Glomerular visceral epithelial cell (primary cell): ENCODE data around the gene RASSF9.
A peak's percentile ranks its signal among the peaks of the same experiment; 100 is the strongest.

Source experiments
- DNase-seq: peaks from one replicate; pipeline ENCODE4 v3.0.0-alpha.2; 2016; ENCODE audit errors: extremely low spot score

RASSF9 gene

GRCh38 chr12:85821759-85822158 is 14.4 kb downstream of the RASSF9 start:
- DNase-seq = peak; percentile 41

- DNase-seq = no peak
Observed at GRCh38 chr12:85821206-85821605, 15.0 kb downstream of the RASSF9 start.

DNA sequence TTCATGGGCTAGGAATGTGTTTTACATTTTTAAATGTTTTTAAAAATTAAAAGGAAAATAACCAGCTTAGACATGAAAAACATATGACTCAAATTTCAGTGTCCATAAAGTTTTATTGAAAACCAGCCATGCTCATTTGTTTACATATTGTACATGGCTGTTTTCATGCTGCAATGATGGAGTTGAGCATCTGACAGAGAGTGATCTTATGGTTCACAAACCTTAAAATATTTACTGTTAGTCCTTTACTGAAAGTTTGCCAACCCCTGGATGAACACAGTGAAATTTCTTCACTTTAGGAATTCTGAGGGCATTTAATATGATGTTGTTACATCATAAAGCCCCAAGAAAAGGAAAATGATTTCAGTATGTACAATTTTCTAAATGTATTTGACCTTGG is 16.1 kb downstream of the RASSF9 start:
- no peak for DNase-seq

DNA sequence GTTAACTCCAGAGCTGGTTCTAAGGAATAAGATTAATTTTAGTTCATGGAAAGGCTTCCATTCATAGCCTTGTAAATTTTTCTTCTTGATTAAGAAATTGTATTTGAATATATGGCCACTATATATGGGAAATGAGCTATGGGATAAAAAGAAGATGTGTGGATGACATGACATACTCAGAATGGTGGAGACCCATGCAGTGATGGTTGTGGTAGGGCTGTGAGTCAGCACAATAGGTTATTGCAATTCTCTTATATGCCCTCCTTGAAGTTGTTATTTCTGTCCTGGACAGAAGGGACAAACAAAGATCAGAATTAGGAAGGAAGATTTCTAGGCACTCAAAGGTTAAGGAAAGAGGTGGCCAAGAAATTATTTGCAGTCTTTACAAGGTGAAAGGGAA is 21.5 kb downstream of the RASSF9 start:
- DNase-seq = no peak

DNA sequence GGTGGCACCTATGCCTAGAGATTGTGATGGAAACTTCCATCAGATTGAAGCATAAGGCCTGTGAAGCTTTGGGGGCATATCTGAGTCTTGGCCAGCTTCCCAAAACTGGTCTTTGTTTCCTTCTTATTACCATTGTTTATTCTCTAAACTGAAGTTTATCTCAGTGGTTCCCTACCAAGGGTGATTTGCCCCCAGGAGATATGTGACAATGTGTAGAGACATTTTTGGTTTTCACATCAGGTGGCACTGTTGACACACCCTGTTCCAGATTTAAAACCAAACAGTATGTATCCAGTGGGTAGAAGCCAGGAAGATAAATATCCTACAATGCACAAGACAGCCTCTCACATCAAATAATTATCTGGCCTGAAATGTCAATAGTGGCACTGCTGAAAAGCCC is 22.1 kb downstream of the RASSF9 start:
- DNase-seq = no peak

GRCh38 chr12:85809500-85809899 is 26.7 kb downstream of the RASSF9 start:
- DNase-seq = no peak

DNA sequence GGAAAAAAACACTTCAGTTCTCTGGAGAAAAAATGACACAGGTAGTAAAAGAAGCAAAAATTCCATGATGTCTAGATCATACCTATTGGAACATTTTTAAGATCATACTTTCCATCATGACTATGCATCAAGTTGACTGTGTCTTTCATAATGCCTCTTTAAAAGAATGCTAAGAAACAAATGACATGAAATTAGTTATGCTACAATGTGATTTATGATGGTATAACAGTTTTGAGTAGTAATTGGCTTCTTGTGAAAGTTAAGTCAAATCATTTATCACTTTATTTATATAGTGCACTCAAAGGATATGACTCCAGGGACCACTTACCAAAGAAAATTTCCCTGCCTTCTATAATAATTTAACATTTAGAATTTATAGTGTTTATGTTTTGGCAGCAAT is 28.5 kb downstream of the RASSF9 start:
- no peak for DNase-seq

DNA sequence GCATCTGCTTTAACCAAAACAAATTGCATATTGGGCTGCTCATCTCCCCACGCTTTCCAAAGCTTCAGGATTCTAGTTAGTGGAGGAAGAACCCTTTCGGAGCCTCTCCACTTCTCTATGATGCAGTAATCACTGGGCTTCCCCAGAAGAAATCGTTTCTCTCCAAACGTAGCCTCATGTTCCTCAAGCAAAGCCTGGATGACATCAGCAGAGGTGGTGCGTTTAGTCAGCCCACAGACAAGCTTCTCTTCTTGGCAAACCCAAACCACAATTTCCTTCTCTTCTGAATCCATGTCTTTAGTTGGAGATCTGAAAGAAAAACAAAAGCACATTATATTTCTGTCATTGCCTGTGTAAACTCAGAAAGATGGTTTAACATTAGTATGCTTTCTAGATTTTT is 30.6 kb downstream of the RASSF9 start:
- DNase-seq = peak; percentile 59

GRCh38 chr12:85804663-85805062 is 31.5 kb downstream of the RASSF9 start:
- DNase-seq = peak; percentile 63

DNA sequence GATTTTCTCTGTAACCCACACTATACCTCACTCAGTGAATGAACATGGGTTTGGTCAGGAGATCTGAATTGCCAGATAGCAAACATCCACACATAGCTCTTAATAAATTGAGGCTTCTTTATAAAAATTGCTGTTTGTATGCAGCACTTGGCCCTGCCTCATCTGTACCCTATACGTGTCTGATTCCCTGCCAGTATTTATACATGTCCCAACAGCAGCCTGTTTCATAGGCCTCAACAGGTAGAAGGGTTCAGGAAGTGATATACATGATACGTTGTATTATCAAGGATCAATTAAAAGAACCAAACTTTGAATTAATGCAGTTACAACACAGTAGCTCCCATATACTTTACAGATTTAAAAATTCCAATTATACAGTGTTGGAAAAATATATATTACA is 32.3 kb downstream of the RASSF9 start:
- no peak for DNase-seq

- DNase-seq = no peak
Observed at GRCh38 chr12:85803231-85803630, 33.0 kb downstream of the RASSF9 start.

DNA sequence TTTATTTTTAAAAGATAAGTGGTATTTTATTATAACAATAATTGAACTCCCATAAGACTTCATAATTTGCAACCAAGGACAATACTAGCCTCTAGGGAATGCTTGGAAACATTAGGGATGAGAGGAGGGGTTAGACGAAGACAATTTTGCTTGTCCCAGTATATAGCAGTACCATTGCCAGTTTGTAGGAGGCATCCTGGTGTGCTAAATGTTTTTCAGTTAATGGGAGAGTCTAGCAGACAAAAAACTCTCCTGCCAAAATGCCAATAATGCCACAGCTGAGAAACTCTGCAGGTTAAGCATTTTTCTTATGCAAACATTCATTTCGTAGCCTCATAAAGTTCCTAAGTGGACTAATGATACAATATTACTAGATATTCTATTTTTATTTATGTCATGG is 38.1 kb downstream of the RASSF9 start:
- DNase-seq = no peak

- no peak for DNase-seq
Observed at GRCh38 chr12:85796001-85796400, 40.2 kb downstream of the RASSF9 start.

GRCh38 chr12:85794531-85794930 is 41.7 kb downstream of the RASSF9 start:
- peak; percentile 51 for DNase-seq

- no peak for DNase-seq
Observed at GRCh38 chr12:85784096-85784720, 52.0 kb downstream of the RASSF9 start.

GRCh38 chr12:85782711-85783110 is 53.5 kb downstream of the RASSF9 start:
- DNase-seq = no peak

GRCh38 chr12:85781766-85782165 is 54.4 kb downstream of the RASSF9 start:
- no peak for DNase-seq

DNA sequence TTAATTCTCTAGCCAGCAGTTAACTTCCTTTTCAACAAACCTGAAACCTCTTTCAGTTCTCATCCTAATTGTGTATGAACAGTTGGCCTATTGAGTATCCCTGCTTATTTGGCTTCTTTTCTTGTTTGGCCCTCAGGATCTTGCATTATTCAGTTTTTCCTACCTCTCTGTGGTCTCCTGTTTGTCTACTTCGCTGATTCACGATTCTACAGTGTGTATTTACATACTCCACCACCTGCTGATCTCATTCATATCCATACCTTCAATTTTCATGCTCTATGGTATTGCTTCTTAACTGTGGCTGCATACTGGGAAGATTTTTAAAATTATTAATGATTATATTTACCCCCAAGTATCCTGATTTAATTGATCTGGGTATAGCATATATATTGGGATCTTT is 56.4 kb downstream of the RASSF9 start:
- no peak for DNase-seq

- no peak for DNase-seq
Observed at GRCh38 chr12:85775091-85775490, 61.1 kb downstream of the RASSF9 start.

DNA sequence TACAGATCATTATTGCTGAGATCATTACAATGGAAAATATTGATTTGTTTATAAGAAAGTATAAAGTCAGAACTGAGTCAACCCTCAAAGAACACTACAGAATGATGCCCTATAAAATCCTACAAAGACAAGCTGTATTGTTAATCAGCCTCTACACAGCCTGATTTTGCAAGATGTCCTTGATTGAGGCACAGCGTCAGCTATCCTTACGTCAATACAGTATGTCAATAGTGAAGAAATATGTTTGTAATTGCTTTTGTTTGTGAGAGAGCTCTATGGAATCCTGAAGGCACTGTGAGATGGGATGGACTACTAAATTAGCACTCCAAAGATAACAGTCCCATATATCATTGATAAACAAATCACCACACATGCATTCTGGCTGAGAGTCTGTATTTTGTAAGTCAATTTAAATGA is 70.7 kb downstream of the RASSF9 start:
- DNase-seq = no peak

DNA sequence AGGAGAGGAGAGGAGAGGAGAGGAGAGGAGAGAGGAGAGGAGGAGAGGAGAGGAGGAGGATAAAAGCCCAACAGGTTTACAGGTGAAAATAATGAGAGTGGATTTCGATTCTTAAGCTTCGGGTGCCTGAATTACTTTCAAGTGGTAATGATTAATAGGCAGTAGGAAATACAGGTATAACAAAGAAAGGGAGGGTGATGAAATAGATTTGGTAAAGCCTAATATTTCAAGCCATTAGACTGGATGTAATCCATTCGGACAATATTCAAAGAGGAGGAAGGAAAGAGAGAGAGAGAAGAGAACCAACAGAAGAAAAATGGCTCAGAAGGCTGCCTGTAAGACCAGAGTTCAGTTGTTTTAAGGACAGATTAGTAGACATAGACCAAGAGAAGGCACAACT is 76.6 kb downstream of the RASSF9 start:
- DNase-seq = no peak

DNA sequence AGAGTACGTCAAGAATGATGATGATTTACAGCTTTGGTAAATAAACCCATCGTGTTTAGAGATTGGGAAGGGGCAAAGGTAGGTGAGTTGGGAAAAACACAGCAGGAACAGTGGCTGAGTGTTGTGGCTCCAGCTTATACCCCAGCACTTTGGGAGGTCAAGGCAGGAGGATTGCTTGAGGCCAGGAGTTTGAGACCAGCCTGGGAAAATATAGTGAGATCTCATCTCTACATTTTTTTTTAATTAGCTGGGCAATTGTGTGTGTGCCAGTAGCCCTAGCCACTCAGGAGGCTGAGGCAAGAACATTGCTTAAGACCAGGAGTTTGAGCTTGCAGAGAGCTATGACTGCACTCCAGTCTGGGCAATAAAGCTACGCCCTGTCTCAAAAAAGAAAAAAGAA is 77.1 kb downstream of the RASSF9 start:
- no peak for DNase-seq

GRCh38 chr12:85755760-85756159 is 80.4 kb downstream of the RASSF9 start:
- peak; percentile 14 for DNase-seq
